Breast epithelium (tissue), 3 donors: ENCODE data around the gene TMEM204.

Source experiments
- POLR2A ChIP-seq: fragments of 450-650 bp; IDR thresholded peaks from one replicate; pipeline ENCODE4 v1.6.1; 2016; ENCODE audit warnings: antibody characterized with exemption, mild to moderate bottlenecking, moderate library complexity
- POLR2AphosphoS5 ChIP-seq, 3 donors: sonication (generic); formaldehyde crosslinking; IDR thresholded peaks; one replicate each; pipeline ENCODE4 v1.6.1; 2017; ENCODE audit warnings: antibody characterized with exemption in 3 of 3
- TF ChIP-seq, protein P1 (sequence below), 3 donors: fragments of 450-650 bp; IDR thresholded peaks; one replicate each; pipeline ENCODE4 v1.5.1; 2016 to 2017; ENCODE audit warnings: antibody characterized with exemption in 3 of 3, mild to moderate bottlenecking in 3 of 3, moderate library complexity in 3 of 3

DNA sequence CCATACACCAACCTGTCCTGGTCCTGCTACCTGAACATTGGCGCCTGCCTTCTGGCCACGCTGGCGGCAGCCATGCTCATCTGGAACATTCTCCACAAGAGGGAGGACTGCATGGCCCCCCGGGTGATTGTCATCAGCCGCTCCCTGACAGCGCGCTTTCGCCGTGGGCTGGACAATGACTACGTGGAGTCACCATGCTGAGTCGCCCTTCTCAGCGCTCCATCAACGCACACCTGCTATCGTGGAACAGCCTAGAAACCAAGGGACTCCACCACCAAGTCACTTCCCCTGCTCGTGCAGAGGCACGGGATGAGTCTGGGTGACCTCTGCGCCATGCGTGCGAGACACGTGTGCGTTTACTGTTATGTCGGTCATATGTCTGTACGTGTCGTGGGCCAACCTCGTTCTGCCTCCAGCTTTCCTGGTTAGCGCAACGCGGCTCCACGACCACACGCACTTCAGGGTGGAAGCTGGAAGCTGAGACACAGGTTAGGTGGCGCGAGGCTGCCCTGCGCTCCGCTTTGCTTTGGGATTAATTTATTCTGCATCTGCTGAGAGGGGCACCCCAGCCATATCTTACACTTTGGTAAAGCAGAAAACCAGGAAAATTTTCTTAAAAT lies 21.5 kb downstream of the TMEM204 start:
- no peak for TF ChIP-seq POLR2A
- TF ChIP-seq, protein P1, sequence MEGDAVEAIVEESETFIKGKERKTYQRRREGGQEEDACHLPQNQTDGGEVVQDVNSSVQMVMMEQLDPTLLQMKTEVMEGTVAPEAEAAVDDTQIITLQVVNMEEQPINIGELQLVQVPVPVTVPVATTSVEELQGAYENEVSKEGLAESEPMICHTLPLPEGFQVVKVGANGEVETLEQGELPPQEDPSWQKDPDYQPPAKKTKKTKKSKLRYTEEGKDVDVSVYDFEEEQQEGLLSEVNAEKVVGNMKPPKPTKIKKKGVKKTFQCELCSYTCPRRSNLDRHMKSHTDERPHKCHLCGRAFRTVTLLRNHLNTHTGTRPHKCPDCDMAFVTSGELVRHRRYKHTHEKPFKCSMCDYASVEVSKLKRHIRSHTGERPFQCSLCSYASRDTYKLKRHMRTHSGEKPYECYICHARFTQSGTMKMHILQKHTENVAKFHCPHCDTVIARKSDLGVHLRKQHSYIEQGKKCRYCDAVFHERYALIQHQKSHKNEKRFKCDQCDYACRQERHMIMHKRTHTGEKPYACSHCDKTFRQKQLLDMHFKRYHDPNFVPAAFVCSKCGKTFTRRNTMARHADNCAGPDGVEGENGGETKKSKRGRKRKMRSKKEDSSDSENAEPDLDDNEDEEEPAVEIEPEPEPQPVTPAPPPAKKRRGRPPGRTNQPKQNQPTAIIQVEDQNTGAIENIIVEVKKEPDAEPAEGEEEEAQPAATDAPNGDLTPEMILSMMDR (IDR thresholded peaks at IDR 0.05) = no peak
- TF ChIP-seq POLR2AphosphoS5 (IDR thresholded peaks at IDR 0.05) = no peak
